Omental fat pad (tissue), 4 donors: ENCODE results near the gene YIF1A. TPM values are rescaled to one million over a fixed set of nuclear protein-coding genes. Genes with fewer than 3 reads are reported as not detected.

Source experiments
- ATAC-seq: fragments of 150-250 bp; one replicate; pipeline ENCODE4 v1.9.1; 2016; ENCODE audit warnings: mild to moderate bottlenecking, moderate library complexity; ENCODE audit not compliant: low FRiP score
- DNase-seq: peaks from one replicate; pipeline ENCODE4 v3.0.0-alpha.2; 2019; ENCODE audit warnings: low spot score
- total RNA-seq, 4 donors: library from RNA; depleted of rRNA; stranded (reverse); fragments of >200 nt; gene quantifications; one replicate each; pipeline ENCODE4 v1.1.0, GENCODE V29; 2016
- TF ChIP-seq, protein P1 (sequence below), 3 donors: fragments of 450-650 bp; IDR thresholded peaks; one replicate each; pipeline ENCODE4 v1.5.1; 2016 to 2017; ENCODE audit warnings: antibody characterized with exemption in 3 of 3, mild to moderate bottlenecking in 3 of 3, moderate library complexity in 2 of 3

The YIF1A gene
- total RNA-seq, 4 donors from 2014 or later = 57.1 to 116 (median 63.4) TPM

DNA sequence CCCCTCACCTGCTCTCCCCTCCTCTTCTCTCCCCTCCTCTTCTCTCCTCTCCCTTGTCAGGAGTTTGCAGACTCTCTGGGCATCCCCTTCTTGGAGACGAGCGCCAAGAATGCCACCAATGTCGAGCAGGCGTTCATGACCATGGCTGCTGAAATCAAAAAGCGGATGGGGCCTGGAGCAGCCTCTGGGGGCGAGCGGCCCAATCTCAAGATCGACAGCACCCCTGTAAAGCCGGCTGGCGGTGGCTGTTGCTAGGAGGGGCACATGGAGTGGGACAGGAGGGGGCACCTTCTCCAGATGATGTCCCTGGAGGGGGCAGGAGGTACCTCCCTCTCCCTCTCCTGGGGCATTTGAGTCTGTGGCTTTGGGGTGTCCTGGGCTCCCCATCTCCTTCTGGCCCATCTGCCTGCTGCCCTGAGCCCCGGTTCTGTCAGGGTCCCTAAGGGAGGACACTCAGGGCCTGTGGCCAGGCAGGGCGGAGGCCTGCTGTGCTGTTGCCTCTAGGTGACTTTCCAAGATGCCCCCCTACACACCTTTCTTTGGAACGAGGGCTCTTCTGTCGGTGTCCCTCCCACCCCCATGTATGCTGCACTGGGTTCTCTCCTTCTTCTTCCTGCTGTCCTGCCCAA lies 12.8 kb downstream of the YIF1A start:
- no peak for DNase-seq
- ATAC-seq = no peak
- TF ChIP-seq, protein P1, sequence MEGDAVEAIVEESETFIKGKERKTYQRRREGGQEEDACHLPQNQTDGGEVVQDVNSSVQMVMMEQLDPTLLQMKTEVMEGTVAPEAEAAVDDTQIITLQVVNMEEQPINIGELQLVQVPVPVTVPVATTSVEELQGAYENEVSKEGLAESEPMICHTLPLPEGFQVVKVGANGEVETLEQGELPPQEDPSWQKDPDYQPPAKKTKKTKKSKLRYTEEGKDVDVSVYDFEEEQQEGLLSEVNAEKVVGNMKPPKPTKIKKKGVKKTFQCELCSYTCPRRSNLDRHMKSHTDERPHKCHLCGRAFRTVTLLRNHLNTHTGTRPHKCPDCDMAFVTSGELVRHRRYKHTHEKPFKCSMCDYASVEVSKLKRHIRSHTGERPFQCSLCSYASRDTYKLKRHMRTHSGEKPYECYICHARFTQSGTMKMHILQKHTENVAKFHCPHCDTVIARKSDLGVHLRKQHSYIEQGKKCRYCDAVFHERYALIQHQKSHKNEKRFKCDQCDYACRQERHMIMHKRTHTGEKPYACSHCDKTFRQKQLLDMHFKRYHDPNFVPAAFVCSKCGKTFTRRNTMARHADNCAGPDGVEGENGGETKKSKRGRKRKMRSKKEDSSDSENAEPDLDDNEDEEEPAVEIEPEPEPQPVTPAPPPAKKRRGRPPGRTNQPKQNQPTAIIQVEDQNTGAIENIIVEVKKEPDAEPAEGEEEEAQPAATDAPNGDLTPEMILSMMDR (IDR thresholded peaks at IDR 0.05) = no peak

DNA sequence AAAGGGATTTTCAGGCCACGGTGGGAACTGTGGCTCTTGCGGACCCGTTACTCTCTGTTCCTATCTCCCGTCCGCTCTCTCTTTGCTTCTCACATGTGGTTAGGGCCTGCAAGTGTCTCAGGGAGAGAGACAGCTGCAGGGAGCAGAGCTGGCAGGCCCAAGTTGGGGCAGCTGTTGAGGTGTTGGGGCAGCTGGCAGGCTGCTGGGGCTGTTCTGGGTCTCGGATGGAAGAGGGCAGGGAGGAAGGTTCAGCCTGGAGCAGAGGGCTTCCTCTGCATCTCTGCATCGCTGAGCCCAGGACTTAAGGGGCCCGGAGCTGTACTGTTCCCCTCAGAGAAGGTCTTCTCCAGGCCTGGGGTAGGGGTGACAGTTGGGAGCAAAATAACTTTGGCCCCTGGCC lies 13.5 kb downstream of the YIF1A start:
- ATAC-seq (no peak), DNase-seq (no peak)
- TF ChIP-seq, protein P1 (IDR thresholded peaks at IDR 0.05) = no peak

GRCh38 chr11:66274219-66274618 lies 14.7 kb downstream of the YIF1A start:
- no peak for DNase-seq
- no peak for ATAC-seq
- TF ChIP-seq, protein P1 (IDR thresholded peaks at IDR 0.05) = no peak

DNA sequence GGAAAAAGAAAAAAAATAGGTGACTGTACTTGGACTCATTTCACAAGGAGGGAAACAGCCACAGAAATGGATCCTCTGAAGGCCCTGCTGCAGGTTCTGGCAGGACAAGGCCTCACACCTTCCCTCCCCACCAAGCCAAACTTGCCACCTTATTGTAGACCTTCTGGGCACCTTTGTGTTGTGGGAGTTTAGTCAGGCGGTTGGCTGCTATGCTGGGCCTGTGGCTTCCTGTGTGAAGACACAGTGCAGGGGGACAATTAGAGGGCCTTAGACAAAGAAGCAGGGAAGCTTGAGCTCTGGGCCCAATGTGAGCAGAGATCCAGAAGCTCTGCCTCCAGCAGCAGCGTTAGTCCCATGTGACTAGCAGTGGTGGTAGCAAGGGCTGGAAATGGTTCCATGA lies 16.3 kb downstream of the YIF1A start:
- TF ChIP-seq, protein P1 (IDR thresholded peaks at IDR 0.05) = no peak
- DNase-seq (no peak), ATAC-seq (no peak)

DNA sequence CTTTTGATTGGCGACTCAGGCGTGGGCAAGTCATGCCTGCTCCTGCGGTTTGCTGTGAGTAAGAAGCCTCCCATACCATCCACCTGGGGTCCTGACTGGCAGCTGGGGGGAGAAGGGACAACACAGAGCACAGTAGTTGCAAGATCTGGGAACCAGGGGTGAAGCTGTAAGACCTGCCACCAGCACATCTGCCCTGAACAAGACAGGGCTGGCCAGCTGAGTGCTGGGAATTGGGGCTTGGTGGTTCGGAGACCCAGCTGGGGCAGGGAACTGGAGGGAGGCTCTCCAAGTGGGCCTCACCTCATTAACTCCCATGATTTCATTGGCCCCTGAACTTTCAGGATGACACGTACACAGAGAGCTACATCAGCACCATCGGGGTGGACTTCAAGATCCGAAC lies 17.1 kb downstream of the YIF1A start:
- ATAC-seq = no peak

DNA sequence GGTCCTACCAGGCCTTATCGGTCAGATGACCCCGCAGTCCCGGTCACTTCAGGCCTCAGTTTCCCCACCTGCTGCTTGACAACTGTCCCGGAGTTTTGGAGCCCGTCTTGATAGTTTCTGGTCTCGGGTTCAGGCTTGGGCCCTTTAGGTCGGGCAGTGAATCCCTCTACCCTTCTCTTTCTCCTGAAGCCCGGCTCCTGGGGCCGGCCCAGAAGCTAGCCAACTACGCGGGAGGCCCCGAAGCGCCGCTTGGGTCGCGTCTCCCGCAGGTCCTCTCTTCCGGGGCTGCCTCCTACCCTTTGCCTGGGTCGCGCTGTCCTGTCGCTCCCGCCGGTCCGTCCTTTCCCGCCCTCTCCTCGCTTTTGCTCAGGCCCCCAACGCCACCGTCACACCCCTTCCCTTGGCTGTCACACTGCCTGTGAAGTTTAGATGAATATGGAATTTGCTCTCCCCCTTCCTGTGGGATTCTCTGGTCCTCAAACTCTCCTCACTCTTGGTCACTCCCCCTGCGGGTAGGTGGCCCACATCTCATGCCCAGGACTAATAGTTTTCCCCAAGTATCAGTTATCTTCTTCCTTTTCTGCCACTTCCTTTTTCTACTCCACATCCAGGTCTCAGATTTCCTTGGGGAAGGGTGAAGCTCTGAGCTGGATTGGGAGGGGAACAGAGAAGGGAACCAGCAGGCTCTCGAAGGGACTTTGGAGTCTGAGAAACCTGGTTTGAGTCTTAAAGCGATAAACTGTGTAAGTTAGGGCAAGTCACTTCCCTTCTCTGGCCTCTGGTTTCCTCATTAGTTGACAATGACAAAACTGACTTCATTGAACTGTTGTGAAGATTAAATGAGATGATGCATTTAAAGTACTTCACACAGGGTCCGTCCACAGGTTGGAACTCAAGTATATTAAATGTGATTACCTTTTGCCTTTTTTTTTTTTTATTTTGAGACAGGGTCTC lies 19.7 kb downstream of the YIF1A start:
- ATAC-seq (no peak), DNase-seq (no peak)
- TF ChIP-seq, protein P1 (IDR thresholded peaks at IDR 0.05) = no peak

More for the DNA sequence above, 17.1 kb downstream of the YIF1A start:
- TF ChIP-seq, protein P1 (IDR thresholded peaks at IDR 0.05) = no peak
- DNase-seq = no peak
